Bronchial epithelial cell (primary cell): ENCODE results near the gene TMEM51. TPM values are rescaled to one million over a fixed set of nuclear protein-coding genes. Genes with fewer than 3 reads are reported as not detected.
"Not testable (repeated sequence)": the region's sequence is repeated elsewhere in the genome, so short reads cannot be mapped to it uniquely, and the experiment has no call there.

Experiments used
- DNase-seq: peaks from one replicate; pipeline ENCODE4 v3.0.0-alpha.2; 2010; ENCODE audit warnings: low read depth
- FAIRE-seq: peaks from 2 replicates; lab custom pipeline; 2011; peaks lifted over from hg19 to GRCh38; lab: Jason Lieb, UNC
- H3K27me3 ChIP-seq: 2 replicates; pipeline ENCODE4 v1.5.1; 2011; ENCODE audit warnings: low read length; ENCODE audit not compliant: control insufficient read depth, insufficient read depth
- H3K36me3 ChIP-seq: 2 replicates; pipeline ENCODE4 v1.5.1; 2011; ENCODE audit warnings: low read length; ENCODE audit not compliant: control insufficient read depth, insufficient read depth
- H3K4me3 ChIP-seq: 2 replicates; pipeline ENCODE4 v1.5.1; 2011; ENCODE audit warnings: mild to moderate bottlenecking, low read depth, low read length, control low read depth
- CTCF ChIP-seq: IDR thresholded peaks from 2 replicates; pipeline ENCODE4 v1.5.1; 2011; ENCODE audit warnings: mild to moderate bottlenecking, moderate library complexity, low read length, control low read depth, inconsistent platforms; ENCODE audit not compliant: insufficient read depth, severe bottlenecking
- total RNA-seq: library from RNA; depleted of rRNA; stranded (reverse); fragments of >200 nt; gene quantifications from 2 replicates; pipeline ENCODE4 v1.2.1, GENCODE V29; 2014

TMEM51 gene
- total RNA-seq, 1 donor from 2014 or later, result 5.3 TPM

- peak overlapping the region; percentile 0 for H3K4me3 ChIP-seq
- FAIRE-seq, result peak; percentile 92
- H3K36me3 ChIP-seq, result no peaks in the 10 kb centered on the region
- no peak for TF ChIP-seq CTCF
- DNase-seq, result peak; percentile 93
- no peaks in the 10 kb centered on the region for H3K27me3 ChIP-seq
These were observed 19.1 kb downstream of the TMEM51 start for GRCh38 chr1:15172405-15173259.

- FAIRE-seq, result peak; percentile 47
- Histone ChIP-seq H3K36me3 (no peaks in the 10 kb centered on the region), H3K27me3 (no peaks in the 10 kb centered on the region), H3K4me3 (no peak overlapping the region)
- peak; percentile 84 for DNase-seq
- no peak for TF ChIP-seq CTCF
These were observed 20.5 kb downstream of the TMEM51 start for GRCh38 chr1:15173863-15174614.

- DNase-seq, result no peak
- H3K36me3 ChIP-seq, result no peaks in the 10 kb centered on the region
- TF ChIP-seq CTCF, result no peak
- FAIRE-seq, result no peak
- no peaks in the 10 kb centered on the region for H3K27me3 ChIP-seq
- no peak overlapping the region for H3K4me3 ChIP-seq
These were observed 21.1 kb downstream of the TMEM51 start for GRCh38 chr1:15174615-15174983.

- FAIRE-seq, H3K4me3 ChIP-seq, H3K27me3 ChIP-seq, DNase-seq, H3K36me3 ChIP-seq: not testable (repeated sequence)
These were observed 22.0 kb downstream of the TMEM51 start for GRCh38 chr1:15175324-15176094.

- TF ChIP-seq CTCF, result no peak
- no peak for DNase-seq
- FAIRE-seq, result no peak
- H3K36me3 ChIP-seq, result no peaks in the 10 kb centered on the region
- H3K27me3 ChIP-seq, result no peaks in the 10 kb centered on the region
- H3K4me3 ChIP-seq, result no peak overlapping the region
These were observed 22.6 kb downstream of the TMEM51 start for GRCh38 chr1:15176120-15176519.
